ENCODE data around the gene DUSP2. TPM values are rescaled to one million over a fixed set of nuclear protein-coding genes. Genes with fewer than 3 reads are reported as not detected.

The DUSP2 gene
- polyA plus RNA-seq, 3 donors, result 48.4 to 392 (median 66.1) TPM

- Histone ChIP-seq H3K9me3 (replicated peaks in 1 of 2; ENCODE audit: control insufficient read depth in 1 of 2, insufficient read depth in 1 of 2, low read length in 2 of 2) (no peaks in the 10 kb centered on the region), H3K4me1 (ENCODE audit: control insufficient read depth in 1 of 2, insufficient read depth in 2 of 2, low read length in 2 of 2) (peaks cover 3 to 18% of the 10 kb centered on the region in 2 donors), H3K4me2 (replicated peaks; ENCODE audit: extremely low read depth, low read length, poor library complexity, severe bottlenecking) (no peak overlapping the region), H3K27me3 (ENCODE audit: control insufficient read depth in 2 of 2, insufficient read depth in 2 of 2, low read length in 2 of 2) (peaks cover 5 to 41% of the 10 kb centered on the region in 2 donors), H3K79me2 (ENCODE audit: insufficient read depth, low read length) (no peaks in the 10 kb centered on the region), H4K20me1 (ENCODE audit: insufficient read depth, low read length) (no peaks in the 10 kb centered on the region), H3K27ac (ENCODE audit: low read depth in 1 of 2, low read length in 2 of 2) (no peak overlapping the region), H3K9ac (ENCODE audit: insufficient read depth, low read length, poor library complexity, severe bottlenecking) (no peak overlapping the region), H2AFZ (ENCODE audit: insufficient read depth, low read depth, low read length, poor library complexity, severe bottlenecking) (no peak overlapping the region), H3K4me3 (replicated peaks in 1 of 3; ENCODE audit: low read depth in 2 of 3, low read length in 3 of 3) (no peak overlapping the region), H3K36me3 (replicated peaks in 1 of 2; ENCODE audit: control insufficient read depth in 1 of 2, insufficient read depth in 2 of 2, low read length in 2 of 2) (no peaks in the 10 kb centered on the region)
- Mint-ChIP-seq H3K27ac (peak overlapping the region in 1 of 7 donors; percentile 60), H3K36me3 (peaks cover 3 to 7% of the 10 kb centered on the region in 2 donors), H3K27me3 (ENCODE audit: low read depth in 3 of 3) (peaks cover 29 to 55% (median 34%) of the 10 kb centered on the region in 3 donors), H3K9me3 (peaks cover 2 to 10% (median 7%) of the 10 kb centered on the region in 7 donors), H3K4me3 (peak overlapping the region; percentile 20 to 90), H3K4me1 (peaks cover 15% of the 10 kb centered on the region)
- 91% methylated on average over 22 of the region's 24 CpGs for WGBS (ENCODE audit: insufficient coverage)
- no peak for TF ChIP-seq CTCF (IDR thresholded peaks at IDR 0.05)
- intact Hi-C loops (cut with micrococcal nuclease), result loop anchor here in 1 of 2 donors (10.0 kb wide), 2 partner anchors 60 to 90 kb away; no protein-coding TSS in a partner anchor
- DNase-seq, result no peak
Observed at GRCh38 chr2:96114903-96115581, 30.2 kb downstream of the DUSP2 start.

GRCh38 chr2:96114546-96114902 lies 30.7 kb downstream of the DUSP2 start:
- Histone ChIP-seq H3K4me2 (replicated peaks; ENCODE audit: extremely low read depth, low read length, poor library complexity, severe bottlenecking) (no peak overlapping the region), H3K4me1 (ENCODE audit: control insufficient read depth in 1 of 2, insufficient read depth in 2 of 2, low read length in 2 of 2) (peaks cover 3 to 18% of the 10 kb centered on the region in 2 donors), H2AFZ (ENCODE audit: insufficient read depth, low read depth, low read length, poor library complexity, severe bottlenecking) (no peak overlapping the region), H3K79me2 (ENCODE audit: insufficient read depth, low read length) (no peaks in the 10 kb centered on the region), H3K4me3 (replicated peaks in 1 of 3; ENCODE audit: low read depth in 2 of 3, low read length in 3 of 3) (no peak overlapping the region), H3K36me3 (replicated peaks in 1 of 2; ENCODE audit: control insufficient read depth in 1 of 2, insufficient read depth in 2 of 2, low read length in 2 of 2) (no peaks in the 10 kb centered on the region), H3K27ac (ENCODE audit: low read depth in 1 of 2, low read length in 2 of 2) (no peak overlapping the region), H4K20me1 (ENCODE audit: insufficient read depth, low read length) (no peaks in the 10 kb centered on the region), H3K9me3 (replicated peaks in 1 of 2; ENCODE audit: control insufficient read depth in 1 of 2, insufficient read depth in 1 of 2, low read length in 2 of 2) (no peaks in the 10 kb centered on the region), H3K27me3 (ENCODE audit: control insufficient read depth in 2 of 2, insufficient read depth in 2 of 2, low read length in 2 of 2) (peaks cover 5 to 40% of the 10 kb centered on the region in 2 donors), H3K9ac (ENCODE audit: insufficient read depth, low read length, poor library complexity, severe bottlenecking) (no peak overlapping the region)
- no peak for DNase-seq
- H3K27ac Mint-ChIP-seq, result no peak overlapping the region
- peaks cover 25 to 51% (median 30%) of the 10 kb centered on the region in 3 donors for H3K27me3 Mint-ChIP-seq (ENCODE audit: low read depth in 3 of 3)
- intact Hi-C loops (cut with micrococcal nuclease), result loop anchor here in 1 of 2 donors (10.0 kb wide), 2 partner anchors 60 to 90 kb away; no protein-coding TSS in a partner anchor
- H3K9me3 Mint-ChIP-seq, result peaks cover 2 to 10% (median 7%) of the 10 kb centered on the region in 7 donors
- H3K36me3 Mint-ChIP-seq, result peaks cover 3 to 7% of the 10 kb centered on the region in 2 donors
- peak overlapping the region in 1 of 2 donors; percentile 31 for H3K4me3 Mint-ChIP-seq
- peaks cover 13% of the 10 kb centered on the region for H3K4me1 Mint-ChIP-seq
- 99% methylated on average over 8 of the region's 13 CpGs for WGBS (ENCODE audit: insufficient coverage)
- no peak for TF ChIP-seq CTCF (IDR thresholded peaks at IDR 0.05)
